Breast epithelium (tissue), 4 donors: ENCODE results near the gene UGT1A9. TPM values are rescaled to one million over a fixed set of nuclear protein-coding genes. Genes with fewer than 3 reads are reported as not detected.

ENCODE experiments used
- DNase-seq, 2 donors: peaks; one replicate each; pipeline ENCODE4 v3.0.0-alpha.2; 2019; ENCODE audit warnings: low spot score in 2 of 2
- H3K27ac ChIP-seq, 2 donors: fragments of 200-600 bp; sonication (generic) in 1 of 2; one replicate each; pipeline ENCODE4 v1.5.1; 2016 to 2019; ENCODE audit warnings: mild to moderate bottlenecking in 1 of 2
- H3K27me3 ChIP-seq, 2 donors: fragments of 200-600 bp; sonication (generic) in 1 of 2; one replicate each; pipeline versions ENCODE4 v1.5.1 to v1.6.0; 2017 to 2019; ENCODE audit warnings: control low read depth in 1 of 2, mild to moderate bottlenecking in 1 of 2
- H3K36me3 ChIP-seq: fragments of 200-600 bp; one replicate; pipeline ENCODE4 v1.5.1; 2019
- H3K4me1 ChIP-seq, 2 donors: fragments of 200-600 bp; sonication (generic); one replicate each; pipeline ENCODE4 v1.5.1; 2016 to 2019; ENCODE audit warnings: control low read depth in 1 of 2
- H3K4me3 ChIP-seq, 3 donors: fragments of 200-600 bp; sonication (generic); 1 replicate in 2 of 3; 2 replicates in 1 of 3; pipeline ENCODE4 v1.5.1; 2016 to 2019; ENCODE audit warnings: mild to moderate bottlenecking in 3 of 3, moderate library complexity in 2 of 3
- H3K9me3 ChIP-seq, 2 donors: fragments of 200-600 bp; sonication (generic) in 1 of 2; one replicate each; pipeline ENCODE4 v1.5.1; 2016 to 2019; ENCODE audit warnings: control low read depth in 1 of 2
- CTCF ChIP-seq, 3 donors: fragments of 450-650 bp; IDR thresholded peaks; one replicate each; pipeline ENCODE4 v1.5.1; 2016 to 2017; ENCODE audit warnings: antibody characterized with exemption in 3 of 3, mild to moderate bottlenecking in 3 of 3, moderate library complexity in 3 of 3
- POLR2A ChIP-seq: fragments of 450-650 bp; IDR thresholded peaks from one replicate; pipeline ENCODE4 v1.6.1; 2016; ENCODE audit warnings: antibody characterized with exemption, mild to moderate bottlenecking, moderate library complexity
- POLR2AphosphoS5 ChIP-seq, 3 donors: sonication (generic); formaldehyde crosslinking; IDR thresholded peaks; one replicate each; pipeline ENCODE4 v1.6.1; 2017; ENCODE audit warnings: antibody characterized with exemption in 3 of 3
- intact Hi-C: fragments of 100-400 bp; cut with DNase I; formaldehyde crosslinking; loops from one replicate; pipeline ENCODE4 v1.15.1; 2023; ENCODE audit warnings: low total_unique reads
- total RNA-seq, 3 donors: library from RNA; depleted of rRNA; stranded (reverse); fragments of >200 nt; gene quantifications; one replicate each; pipeline ENCODE4 v1.1.0, GENCODE V29; 2016

Gene UGT1A9
- total RNA-seq, 3 donors from 2014 or later, result not detected

DNA sequence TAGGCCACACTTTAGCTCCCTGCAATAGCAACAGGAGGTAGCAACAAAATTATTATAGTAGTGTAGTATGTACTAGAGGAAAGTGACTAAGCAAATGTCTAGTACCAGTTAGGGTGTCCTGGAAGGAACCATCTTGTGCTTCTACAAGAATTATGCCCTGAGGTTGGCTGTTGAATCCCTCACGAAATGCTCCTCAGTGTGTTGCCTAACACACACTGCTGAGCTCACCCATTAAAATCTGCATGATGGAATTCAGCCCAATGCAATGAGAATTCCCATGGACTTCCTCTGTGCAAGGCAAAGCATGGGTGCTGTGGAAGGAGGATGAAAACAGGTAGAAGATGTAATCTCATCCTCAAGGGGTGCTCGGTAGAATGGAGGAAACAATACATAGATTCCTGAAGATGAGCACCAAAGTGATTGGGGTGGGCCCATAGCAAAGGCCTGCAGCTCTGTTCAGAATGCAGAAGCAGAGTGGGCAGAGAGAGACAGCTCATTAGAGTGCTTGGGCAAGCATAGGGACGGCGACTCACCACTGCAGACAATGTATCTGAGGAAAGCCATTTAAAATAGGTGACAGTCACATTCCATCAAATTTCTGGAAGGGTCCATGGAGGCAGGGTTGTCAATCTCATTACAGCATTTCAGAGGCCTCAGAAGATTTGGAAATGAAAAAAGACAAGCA, 8.8 kb downstream of the UGT1A9 start:
- no peaks in the 10 kb centered on the region for H3K9me3 ChIP-seq
- TF ChIP-seq POLR2AphosphoS5 (IDR thresholded peaks at IDR 0.05), result no peak
- no peak for TF ChIP-seq CTCF (IDR thresholded peaks at IDR 0.05)
- no peak for TF ChIP-seq POLR2A
- H3K4me1 ChIP-seq, result no peaks in the 10 kb centered on the region
- no peaks in the 10 kb centered on the region for H3K27me3 ChIP-seq
- H3K36me3 ChIP-seq, result no peaks in the 10 kb centered on the region
- H3K4me3 ChIP-seq, result no peak overlapping the region
- intact Hi-C loops, result no loop called here
- H3K27ac ChIP-seq, result no peak overlapping the region
- no peak for DNase-seq

DNA sequence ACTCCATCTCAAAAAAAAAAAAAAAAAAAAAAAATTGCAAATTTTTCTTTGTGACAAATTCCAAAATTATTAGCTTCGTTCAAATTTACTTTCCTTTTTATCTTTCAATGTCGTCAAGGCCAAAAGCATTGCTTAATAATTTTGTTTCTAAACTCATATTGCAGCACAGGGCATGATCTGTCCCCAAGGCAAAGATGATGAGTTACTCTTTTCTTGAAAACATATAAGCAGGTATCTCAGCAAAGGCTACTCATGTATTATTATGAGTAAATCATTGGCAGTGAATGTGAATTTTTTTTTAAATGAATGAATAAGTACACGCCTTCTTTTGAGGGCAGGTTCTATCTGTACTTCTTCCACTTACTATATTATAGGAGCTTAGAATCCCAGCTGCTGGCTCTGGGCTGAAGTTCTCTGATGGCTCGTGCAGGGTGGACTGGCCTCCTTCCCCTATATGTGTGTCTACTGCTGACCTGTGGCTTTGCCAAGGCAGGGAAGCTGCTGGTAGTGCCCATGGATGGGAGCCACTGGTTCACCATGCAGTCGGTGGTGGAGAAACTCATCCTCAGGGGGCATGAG, 9.9 kb downstream of the UGT1A9 start, which contains the start of gene UGT1A7:
UGT1A7 (plus strand) TSS at position 381 of the 579 bp plus-strand sequence; CDS start at position 418, 37 bp downstream.
- intact Hi-C loops, result no loop called here
- Histone ChIP-seq H3K27me3 (no peaks in the 10 kb centered on the region), H3K4me3 (no peak within 1 kb of the TSS), H3K36me3 (no peaks in the 10 kb centered on the region), H3K9me3 (no peaks in the 10 kb centered on the region), H3K4me1 (no peaks in the 10 kb centered on the region), H3K27ac (no peak within 1 kb of the TSS)
- TF ChIP-seq POLR2AphosphoS5 (IDR thresholded peaks at IDR 0.05) (no peak), POLR2A (no peak), CTCF (IDR thresholded peaks at IDR 0.05) (no peak)
- no peak for DNase-seq

- Histone ChIP-seq H3K36me3 (no peaks in the 10 kb centered on the region), H3K27me3 (no peaks in the 10 kb centered on the region), H3K4me1 (no peaks in the 10 kb centered on the region), H3K9me3 (no peaks in the 10 kb centered on the region), H3K4me3 (no peak overlapping the region), H3K27ac (no peak overlapping the region)
- DNase-seq, result no peak
- intact Hi-C loops, result no loop called here
- TF ChIP-seq POLR2A, result no peak
- no peak for TF ChIP-seq CTCF (IDR thresholded peaks at IDR 0.05)
- TF ChIP-seq POLR2AphosphoS5 (IDR thresholded peaks at IDR 0.05), result no peak
Observed at GRCh38 chr2:233684640-233685039, 12.9 kb downstream of the UGT1A9 start.

DNA sequence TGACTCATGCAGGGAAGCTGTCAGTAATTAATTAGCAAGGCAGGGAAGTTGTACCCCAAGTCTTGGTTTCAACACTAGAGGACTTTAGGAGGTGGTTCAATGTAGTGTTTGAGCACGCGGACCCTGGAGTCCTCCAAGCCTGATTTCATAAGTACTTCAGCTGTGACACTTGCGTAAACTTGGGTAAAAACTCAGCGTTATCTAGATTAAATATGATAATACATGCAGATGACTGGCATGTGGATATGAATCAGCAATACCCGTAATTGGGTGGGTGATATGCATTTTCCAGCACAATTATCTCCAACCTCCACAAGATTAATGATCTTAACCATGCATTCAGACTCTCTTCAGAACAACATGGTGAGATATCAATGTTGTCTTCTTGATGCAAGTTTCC, 15.2 kb downstream of the UGT1A9 start:
- H3K4me3 ChIP-seq, result no peak overlapping the region
- H3K9me3 ChIP-seq, result no peaks in the 10 kb centered on the region
- no peak for DNase-seq
- no peaks in the 10 kb centered on the region for H3K36me3 ChIP-seq
- no peak overlapping the region for H3K27ac ChIP-seq
- intact Hi-C loops, result no loop called here
- H3K27me3 ChIP-seq, result no peaks in the 10 kb centered on the region
- no peaks in the 10 kb centered on the region for H3K4me1 ChIP-seq
- TF ChIP-seq POLR2A (no peak), POLR2AphosphoS5 (IDR thresholded peaks at IDR 0.05) (no peak), CTCF (IDR thresholded peaks at IDR 0.05) (no peak)

DNA sequence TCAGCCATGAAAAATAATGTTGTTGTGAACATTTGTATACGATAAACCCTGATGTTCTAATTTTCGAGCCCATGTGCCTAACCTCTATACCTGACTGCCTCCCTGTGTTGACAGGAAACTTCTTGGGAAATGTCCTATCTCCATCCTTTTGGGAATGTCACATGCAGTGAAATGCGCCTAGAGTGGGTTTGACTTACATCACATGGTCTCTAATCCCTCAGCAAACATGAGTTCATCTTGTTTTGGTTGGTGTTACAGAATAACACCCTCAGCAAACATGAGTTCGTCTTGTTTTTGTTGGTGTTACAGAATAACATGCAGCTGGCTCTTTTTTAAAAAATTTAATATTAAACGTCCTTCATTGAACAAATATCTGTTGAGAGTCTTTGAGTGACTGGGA, 16.6 kb downstream of the UGT1A9 start:
- H3K36me3 ChIP-seq, result no peaks in the 10 kb centered on the region
- H3K27me3 ChIP-seq, result no peaks in the 10 kb centered on the region
- DNase-seq, result no peak
- H3K27ac ChIP-seq, result no peak overlapping the region
- H3K9me3 ChIP-seq, result no peaks in the 10 kb centered on the region
- no peak overlapping the region for H3K4me3 ChIP-seq
- TF ChIP-seq POLR2A (no peak), CTCF (IDR thresholded peaks at IDR 0.05) (no peak), POLR2AphosphoS5 (IDR thresholded peaks at IDR 0.05) (no peak)
- intact Hi-C loops, result no loop called here
- no peaks in the 10 kb centered on the region for H3K4me1 ChIP-seq
